HG02678 (cell line): ENCODE measurements around the gene ANKFN1.

Experiments used
- ATAC-seq: cut with Tn5 transposase; IDR thresholded peaks from one replicate; pipeline ENCODE4 v1.9.1; 2021; ENCODE audit warnings: mild to moderate bottlenecking, moderate library complexity; ENCODE audit not compliant: unreplicated experiment

The ANKFN1 gene

GRCh38 chr17:56486732-56487131, 333.5 kb downstream of the ANKFN1 start:
- ATAC-seq: no peak

- ATAC-seq: no peak
These were observed 335.5 kb downstream of the ANKFN1 start for GRCh38 chr17:56488800-56489199.

- no peak for ATAC-seq
These were observed 336.7 kb downstream of the ANKFN1 start for GRCh38 chr17:56489980-56490379.

DNA sequence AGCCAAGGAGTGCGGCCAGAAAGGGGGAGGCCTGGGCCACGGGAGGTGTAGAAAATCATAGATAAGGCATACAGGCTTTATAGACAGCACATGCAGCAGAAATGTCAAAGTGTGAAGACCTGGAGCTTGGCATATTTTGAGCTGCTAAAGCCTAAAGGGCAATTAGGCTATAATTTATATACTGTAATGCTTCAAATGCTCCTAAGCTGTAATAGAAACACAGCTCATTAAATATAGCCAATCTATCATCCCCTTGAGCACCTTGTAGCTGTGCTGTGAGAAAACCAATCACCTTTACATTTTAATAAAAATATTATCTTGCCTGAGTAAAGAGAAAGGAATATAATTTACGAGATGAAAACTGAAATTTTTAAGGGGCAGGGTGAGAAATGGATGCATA, 342.3 kb downstream of the ANKFN1 start:
- no peak for ATAC-seq

GRCh38 chr17:56497132-56497531, 343.9 kb downstream of the ANKFN1 start:
- ATAC-seq: no peak

GRCh38 chr17:56499799-56500388, 346.6 kb downstream of the ANKFN1 start:
- ATAC-seq: no peak

- ATAC-seq: no peak
These were observed 348.9 kb downstream of the ANKFN1 start for GRCh38 chr17:56502120-56502654.

GRCh38 chr17:56505154-56505756, 352.0 kb downstream of the ANKFN1 start:
- ATAC-seq: no peak

DNA sequence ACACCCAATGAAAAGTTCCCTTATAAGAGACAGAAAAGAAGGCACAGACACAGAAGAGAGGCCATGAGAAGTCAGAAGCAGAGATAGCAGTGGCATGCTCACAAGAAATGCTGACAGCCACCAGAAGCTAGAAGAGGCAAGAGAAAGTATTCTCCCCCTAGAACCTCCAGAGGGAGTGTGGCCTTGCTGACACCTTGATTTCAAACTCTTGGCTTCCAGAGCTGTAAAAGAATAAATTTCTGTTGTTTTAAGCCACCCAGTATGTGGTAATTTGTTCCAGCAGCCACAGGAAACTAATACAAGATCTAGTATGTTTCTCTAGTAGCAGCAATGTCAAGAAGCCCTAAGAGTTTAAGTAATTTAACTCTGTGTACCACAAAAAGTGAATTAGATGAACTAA, 353.1 kb downstream of the ANKFN1 start:
- no peak for ATAC-seq

DNA sequence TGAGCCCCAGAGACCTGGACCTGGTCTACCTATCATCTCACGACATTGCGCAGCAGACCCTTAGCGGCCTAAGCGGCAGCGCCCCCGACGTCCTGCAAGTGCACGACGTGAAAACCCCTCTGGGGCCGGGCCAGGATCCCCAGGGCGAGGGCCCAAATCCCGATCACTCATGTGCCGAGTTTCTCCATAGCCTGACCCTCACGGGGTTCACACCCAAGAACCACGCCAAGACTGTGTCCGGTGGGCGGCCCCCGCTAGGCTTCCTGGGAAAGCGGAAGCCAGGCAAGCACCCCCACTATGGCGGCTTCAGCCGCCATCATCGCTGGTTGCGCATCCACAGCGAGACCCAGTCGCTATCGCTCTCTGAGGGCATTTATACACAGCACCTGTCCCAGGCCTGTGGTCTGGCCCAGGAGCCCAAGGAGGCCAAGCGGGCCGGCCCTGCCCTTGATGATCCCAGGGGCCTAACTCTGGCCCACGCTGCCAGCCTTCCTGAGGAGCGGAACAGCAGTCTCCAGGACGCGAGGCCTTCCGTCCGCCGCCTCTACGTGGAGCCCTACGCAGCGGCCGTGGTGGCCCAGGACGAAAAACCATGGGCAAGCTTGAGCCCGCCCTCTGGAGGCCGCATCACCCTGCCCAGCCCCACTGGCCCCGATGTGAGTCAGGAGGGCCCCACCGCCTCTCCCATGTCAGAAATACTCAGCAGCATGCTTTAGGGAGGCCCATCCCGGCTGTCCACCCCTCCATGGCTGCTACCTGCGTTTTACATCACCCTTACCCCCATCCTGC, 357.5 kb downstream of the ANKFN1 start:
- no peak for ATAC-seq

GRCh38 chr17:56514264-56514663, 361.0 kb downstream of the ANKFN1 start:
- no peak for ATAC-seq

- ATAC-seq: no peak
These were observed 361.6 kb downstream of the ANKFN1 start for GRCh38 chr17:56514899-56515298.

DNA sequence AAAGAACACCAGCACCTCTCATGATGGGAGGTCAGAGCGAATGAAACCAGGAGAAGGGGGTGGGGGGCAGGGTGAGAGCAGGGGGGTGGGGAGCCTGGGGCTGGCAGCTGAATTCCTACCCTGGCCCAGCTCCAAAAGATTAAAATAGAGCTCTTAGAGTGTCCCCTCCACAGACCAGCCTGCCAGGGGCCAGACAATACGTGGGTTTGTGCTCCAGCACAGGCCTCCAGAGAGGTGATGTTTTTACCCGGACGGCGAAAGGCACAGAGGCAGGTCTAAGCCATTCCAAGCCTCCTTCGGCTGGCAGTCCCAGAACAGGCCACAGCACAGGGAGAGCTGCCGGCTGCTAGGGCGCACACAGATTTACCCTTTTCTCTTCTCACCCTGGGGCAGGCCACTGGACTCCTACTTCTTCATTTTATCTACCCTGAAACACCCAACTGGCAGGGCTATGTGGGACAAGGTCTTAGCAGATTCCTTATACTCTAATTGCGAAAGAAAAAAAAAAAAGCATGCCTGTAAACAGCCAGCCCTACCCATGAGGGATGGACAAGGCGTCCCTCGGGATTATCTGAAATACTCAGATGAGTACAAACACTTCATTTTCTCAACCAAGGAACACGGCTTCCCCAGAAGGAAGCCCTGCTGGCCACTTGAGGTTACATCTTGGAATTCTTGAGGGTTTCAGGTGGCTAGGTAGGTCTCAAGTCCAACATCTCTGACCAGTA, 368.3 kb downstream of the ANKFN1 start:
- no peak for ATAC-seq

GRCh38 chr17:56523042-56523441, 369.8 kb downstream of the ANKFN1 start:
- no peak for ATAC-seq

GRCh38 chr17:56528696-56529095, 375.4 kb downstream of the ANKFN1 start:
- ATAC-seq: no peak

- no peak for ATAC-seq
These were observed 379.7 kb downstream of the ANKFN1 start for GRCh38 chr17:56532926-56533325.

DNA sequence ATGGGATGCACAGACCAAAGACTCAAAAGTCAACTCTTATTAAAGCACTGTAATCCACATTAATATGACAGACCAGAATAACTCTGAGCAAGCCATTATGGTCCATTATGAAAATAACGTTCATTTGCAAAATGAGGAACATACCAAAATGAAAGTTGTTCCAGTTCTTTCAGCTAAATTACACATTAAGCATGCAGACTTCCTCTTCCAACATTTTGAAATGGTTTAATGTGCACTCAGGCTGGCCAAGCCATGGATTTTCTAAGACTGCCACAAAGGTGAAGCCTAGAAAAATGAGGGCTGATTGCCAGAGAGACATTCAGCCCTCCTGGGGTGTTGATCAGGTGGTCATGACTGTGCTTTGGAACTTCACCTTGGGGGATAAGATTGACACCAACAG, 383.5 kb downstream of the ANKFN1 start:
- ATAC-seq: no peak

- ATAC-seq: no peak
These were observed 387.6 kb downstream of the ANKFN1 start for GRCh38 chr17:56540836-56541235.

GRCh38 chr17:56543280-56543679, 390.0 kb downstream of the ANKFN1 start:
- no peak for ATAC-seq

DNA sequence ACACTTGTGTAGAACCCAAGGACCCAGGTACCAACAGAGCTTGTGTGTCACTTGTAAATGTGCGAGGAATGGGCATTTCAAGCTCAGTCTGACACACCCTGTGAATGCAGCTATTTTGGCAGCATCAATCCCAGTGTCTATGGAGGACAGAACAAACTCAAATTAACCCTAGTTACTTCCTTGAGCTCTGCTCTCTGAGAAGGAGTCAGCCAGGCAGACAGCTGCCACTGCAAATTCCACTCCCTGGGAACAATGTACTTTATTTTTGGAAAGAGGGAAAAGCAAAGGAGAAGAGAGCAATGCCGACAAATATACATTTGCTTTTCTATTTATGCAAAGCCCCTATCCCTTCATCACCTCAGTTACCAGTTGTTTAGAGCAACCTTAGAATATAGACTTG, 391.8 kb downstream of the ANKFN1 start:
- ATAC-seq: no peak

DNA sequence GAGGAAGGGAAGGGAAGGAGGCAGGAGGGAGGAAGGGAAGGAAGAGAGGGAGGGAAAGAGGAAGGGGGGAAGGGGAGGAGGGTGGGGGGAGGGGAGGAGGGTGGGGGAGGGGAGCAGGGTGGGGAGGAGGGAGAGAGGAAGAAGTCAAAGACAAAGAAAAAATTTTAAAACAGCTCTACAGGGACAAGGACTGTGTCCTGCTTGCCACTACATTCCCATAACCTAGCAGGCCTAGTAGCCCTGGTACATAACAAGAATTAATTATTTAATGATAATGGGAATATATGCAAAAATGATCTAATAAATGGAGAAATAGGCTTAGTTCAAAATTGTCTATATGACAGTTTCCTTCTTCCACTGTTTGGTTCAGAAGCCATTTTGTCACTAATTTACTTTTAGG, 392.7 kb downstream of the ANKFN1 start:
- no peak for ATAC-seq
